HG02571 (cell line): ENCODE measurements around the gene ZXDC.

Experiments used
- ATAC-seq: cut with Tn5 transposase; IDR thresholded peaks from one replicate; pipeline ENCODE4 v1.9.1; 2021; ENCODE audit warnings: mild to moderate bottlenecking, moderate library complexity; ENCODE audit not compliant: unreplicated experiment

ZXDC gene

DNA sequence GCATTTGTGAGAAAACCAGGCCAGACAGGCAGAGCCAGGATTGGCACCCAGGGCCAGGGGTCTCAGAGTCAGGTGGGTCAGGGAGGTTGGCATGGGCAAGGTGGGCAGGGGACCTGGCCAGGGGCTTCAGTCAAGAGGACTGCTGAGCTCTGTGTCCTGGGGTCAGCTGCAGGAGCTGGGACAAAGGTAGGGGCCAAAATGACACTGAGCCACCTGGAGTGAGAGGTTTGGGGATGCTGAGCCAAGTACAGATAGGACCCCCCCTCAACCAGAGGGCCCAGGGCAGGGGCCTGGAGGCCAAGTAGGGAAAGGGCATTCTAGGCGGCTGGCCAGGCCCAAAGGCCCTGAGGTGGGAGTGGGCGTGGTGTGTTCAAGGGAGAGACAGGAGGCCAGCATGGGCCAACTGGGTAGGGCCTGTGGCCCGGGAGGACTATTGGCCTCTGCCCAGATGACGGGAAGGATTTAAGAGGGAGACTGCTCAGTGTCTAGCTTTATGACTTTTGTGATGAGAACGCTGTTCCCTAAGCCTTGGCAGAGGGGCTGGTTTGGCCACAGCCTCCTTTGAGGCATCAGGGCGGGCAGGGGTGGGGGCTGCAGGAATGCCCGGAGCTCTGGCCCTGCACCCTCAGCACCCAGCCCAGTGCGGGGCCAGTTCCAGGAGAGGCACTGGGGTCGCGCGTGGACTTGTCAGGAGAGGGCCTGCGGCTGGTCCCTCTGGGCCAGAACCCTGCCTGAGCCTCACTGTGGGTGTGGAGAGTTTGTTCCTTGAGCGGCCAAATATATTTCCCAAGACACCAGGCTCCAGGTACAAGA is 77.9 kb downstream of the ZXDC start:
- no peak for ATAC-seq

DNA sequence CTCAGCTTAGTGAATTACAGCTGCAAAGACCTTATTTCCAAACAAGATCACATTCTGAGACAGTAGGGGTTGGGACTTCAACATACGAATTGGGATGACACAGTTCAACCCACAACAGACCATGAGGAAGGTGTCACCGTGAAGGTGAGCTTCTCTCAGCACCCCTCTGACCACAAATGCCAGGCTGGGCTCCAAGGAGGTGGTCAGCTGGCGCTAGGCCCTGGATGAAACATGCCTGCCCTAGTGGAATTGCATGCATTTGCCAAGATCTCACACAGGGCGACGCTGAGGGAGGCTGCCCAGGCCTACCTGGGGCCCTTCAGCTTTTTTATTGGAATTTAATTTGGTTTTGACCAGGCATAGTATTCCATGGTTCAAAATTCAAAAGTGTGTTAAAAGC is 79.2 kb downstream of the ZXDC start:
- no peak for ATAC-seq

DNA sequence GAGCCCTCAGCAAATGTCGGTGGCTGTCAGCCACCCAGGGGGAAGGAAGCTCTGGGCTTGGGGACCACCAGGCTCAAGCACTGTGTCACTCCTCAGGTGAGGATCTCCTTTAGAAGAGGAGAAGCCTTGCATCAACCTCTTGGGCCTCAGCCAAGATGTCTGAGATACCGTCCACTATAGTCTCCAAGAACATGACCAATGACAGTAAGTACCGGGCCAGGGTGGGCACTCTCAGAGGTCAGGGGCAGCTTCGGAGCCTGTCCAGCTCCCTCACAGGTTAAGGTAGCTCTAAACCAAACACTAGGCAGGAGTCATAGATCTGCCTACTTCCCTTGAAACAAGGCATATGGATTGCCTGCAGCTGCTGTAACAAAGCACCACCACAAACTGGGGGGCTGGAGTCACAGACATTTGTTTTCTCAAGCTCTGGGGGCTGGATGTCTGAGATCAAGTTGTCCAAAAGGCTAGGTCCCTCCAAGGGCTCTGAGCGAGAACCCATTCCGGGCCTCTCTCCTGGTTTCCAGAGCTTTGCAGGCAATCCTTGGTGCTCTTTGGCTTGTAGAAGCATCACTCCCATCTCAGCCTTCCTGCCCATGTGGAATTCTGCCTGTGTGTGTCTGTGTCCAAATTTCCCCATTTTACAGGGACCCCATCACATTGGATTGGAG is 79.7 kb downstream of the ZXDC start:
- no peak for ATAC-seq

DNA sequence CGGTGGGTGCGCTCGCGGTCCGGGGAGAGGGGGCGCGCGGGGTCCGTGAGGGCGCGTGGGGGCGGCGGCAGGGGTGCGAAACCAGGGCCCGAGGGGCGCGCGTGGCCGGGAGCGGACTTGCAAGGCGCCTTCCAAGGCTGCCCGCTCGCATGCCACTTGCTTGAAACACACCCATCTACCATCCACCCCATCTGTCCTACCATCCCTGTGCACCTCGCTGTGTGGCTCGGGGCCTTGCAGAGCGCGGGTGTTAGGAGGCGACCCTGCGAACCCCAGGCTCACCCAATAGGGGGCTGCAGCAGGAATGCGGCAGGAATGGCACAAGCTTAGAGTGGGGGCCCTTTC is 80.7 kb downstream of the ZXDC start:
- ATAC-seq = no peak

DNA sequence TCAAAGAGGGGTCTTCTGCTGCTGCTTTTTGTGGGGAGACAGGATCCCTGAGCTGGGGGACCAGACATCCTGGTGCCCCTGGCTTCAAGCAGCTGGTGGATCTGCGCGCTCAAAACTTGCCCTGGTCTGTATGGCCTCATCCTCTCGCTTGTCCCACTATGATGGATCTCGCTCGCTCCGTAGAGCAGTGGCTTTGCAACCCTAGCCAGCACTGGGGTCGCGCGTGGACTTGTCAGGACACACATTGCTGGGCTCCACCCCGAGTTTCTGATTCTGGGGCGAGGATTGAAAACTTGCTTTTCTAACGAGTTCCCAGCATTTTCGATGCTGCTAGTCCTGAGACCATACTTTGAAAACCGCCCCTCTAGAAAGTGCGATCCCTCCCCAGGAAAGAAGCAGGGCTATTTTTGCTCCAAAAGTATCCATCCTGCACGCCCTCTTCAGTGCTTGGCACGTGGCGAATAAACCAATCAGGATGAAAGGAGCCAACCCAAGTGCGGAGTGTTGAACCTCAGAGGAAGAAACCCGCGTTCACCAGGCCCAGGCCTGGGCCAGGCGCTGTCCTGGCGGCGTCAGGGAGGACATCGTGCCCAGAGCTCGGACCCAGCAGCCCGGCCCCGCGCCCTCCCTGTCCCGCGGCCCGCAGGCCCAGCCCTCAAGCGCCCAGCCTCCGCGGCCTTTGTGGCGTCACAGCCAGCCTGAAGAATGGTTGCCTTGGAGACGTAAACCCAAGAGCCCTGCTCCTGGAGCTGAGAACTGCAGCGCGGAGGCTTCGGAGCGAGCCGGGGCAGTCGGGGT is 81.3 kb downstream of the ZXDC start, which contains the start of gene CFAP100:
Gene CFAP100 (plus strand): TSS at position 731 of the 798 bp plus-strand sequence. CDS start 1,092 bp downstream, outside the sequence.
- ATAC-seq = no peak

- no peak for ATAC-seq
Observed at GRCh38 chr3:126393563-126393962, 82.1 kb downstream of the ZXDC start.

- ATAC-seq = no peak
Observed at GRCh38 chr3:126392246-126392645, 83.4 kb downstream of the ZXDC start.

DNA sequence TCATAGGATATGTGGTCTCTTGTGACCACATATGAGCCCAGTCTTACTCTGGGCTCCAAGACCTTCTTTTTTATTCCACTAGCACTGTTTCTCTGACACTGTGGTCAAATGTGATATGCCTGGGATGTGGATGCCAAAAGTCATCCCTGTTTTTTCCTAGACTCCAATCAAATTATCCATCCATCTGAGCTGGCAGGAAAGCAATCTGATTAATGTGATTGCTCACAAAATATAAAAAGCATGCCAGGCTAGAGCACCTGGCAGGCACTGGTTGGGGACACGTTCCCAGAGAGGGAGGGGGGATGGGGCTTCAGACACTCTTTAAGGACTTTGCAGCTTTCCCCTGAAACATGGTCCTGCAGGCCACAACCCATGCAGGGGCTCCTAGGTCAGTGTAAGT is 84.1 kb downstream of the ZXDC start:
- no peak for ATAC-seq

GRCh38 chr3:126390751-126391150 is 84.9 kb downstream of the ZXDC start:
- ATAC-seq = no peak

- no peak for ATAC-seq
Observed at GRCh38 chr3:126390201-126390600, 85.5 kb downstream of the ZXDC start.

- no peak for ATAC-seq
Observed at GRCh38 chr3:126389794-126390146, 85.9 kb downstream of the ZXDC start.

DNA sequence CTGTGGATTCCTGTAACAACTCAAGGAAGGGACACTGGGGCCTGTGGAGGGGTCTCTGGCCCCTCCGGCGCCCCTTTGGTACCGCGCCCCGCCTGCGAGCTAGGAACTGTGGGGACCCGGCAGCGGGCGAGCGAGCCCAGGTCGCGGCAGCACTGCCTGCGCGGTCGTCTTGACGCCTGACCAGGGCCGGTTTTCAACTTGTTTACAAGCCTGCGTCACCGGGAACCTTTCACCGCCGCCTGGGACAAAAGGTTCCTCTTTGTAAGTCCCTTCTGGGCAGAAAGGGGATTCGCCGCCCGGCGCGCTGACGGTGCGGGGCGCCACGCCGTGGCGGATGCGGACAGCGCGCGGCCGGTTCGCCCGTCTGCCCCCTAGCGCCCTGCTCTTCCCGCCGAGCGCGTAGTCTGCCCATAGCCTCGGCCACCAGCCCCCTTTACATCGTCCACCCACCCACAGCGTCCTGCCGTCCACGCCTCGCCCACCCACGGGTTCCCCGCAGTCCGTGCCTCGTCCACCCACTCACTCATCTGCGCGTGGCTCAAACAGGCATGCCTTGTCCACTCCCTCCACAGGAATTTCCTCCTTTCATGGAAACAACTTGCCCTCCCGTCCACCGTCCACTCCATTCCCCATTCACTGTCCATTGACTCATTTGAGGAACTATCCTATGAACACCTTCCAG is 86.4 kb downstream of the ZXDC start:
- no peak for ATAC-seq
